Amniotic epithelial cell (primary cell): ENCODE results near the gene F2RL3.
"Not testable (repeated sequence)": the region's sequence is repeated elsewhere in the genome, so short reads cannot be mapped to it uniquely, and the experiment has no call there.

Experiments
- DNase-seq: peaks from one replicate; pipeline ENCODE4 v3.0.0-alpha.2; 2010; ENCODE audit warnings: low read depth

F2RL3 gene

DNA sequence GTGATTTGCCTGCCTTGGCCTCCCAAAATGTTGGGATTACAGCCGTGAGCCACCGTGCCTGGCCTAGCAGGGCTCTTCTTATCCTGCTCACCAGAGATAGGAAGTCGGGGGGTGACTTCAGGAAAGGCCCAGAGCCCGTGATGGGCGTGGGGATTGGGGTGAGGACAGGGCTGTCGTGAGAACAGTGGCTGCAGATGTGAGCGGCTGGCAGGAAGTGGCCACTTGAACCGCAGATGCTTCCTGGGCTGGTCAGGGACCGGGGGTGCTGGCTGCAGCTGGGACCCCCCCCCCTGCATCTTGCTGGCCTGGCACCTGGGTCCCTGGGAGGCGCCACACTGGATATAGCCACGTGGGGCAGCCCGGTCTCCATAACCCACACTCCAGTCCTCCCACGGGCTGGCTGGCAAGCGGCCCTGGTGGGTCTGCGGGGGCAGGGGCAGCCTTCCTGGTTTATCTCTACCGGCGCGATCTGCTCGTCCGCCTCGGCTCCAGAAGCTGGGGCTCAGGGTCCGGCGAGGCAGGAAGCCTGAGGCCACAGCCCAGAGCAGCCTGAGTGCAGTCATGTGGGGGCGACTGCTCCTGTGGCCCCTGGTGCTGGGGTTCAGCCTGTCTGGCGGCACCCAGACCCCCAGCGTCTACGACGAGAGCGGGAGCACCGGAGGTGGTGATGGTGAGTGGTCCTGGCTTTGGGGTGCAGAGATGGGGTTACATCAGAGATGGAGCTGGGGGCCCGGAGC is at the start of gene F2RL3:
TSS of gene F2RL3 (plus strand) at position 371 of the 737 bp plus-strand sequence. CDS start at position 562, 191 bp downstream.
- peak; percentile 67 for DNase-seq

DNA sequence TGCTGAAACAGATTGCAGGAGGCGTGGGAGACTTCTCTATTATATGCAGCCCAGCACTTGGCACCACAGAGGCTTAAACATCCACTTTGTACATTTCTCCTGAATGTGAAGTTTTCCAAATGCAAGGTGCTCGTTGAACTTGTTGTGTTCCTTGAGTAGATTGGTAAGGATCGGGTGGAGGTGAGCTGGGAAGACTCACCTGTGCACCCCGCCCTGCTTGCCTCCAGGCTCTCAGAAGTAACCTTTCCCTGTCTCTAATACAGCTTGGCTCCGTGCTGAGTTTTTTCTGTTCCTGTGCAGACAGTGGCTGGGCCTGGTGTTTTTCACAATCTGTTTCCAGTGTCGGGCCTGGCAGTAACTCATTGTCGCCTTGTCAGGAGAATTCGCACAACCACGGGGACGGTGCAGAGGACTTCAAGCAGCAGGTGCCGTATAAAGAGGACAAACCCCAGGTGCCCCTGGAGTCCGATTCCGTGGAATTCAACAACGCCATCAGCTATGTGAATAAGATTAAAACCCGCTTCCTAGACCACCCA is 47.3 kb upstream of the F2RL3 start:
- DNase-seq, result no peak

DNA sequence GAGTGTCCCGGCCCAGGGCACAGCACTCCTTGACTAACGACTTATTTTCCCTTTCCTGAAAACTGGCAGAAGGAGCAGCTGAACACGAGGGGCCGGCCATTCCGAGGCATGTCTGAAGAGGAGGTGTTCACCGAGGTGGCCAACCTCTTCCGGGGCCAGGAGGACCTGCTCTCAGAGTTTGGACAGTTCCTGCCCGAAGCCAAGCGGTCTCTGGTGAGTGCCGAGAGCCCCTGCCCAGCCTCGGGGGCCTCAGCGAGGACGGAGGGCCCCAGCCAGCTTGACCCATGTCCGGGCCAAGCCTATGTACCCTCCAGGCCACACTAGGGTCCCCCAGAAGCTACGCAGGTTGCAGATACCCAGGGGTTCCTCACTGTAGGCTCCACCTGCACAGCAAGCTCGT is 41.9 kb upstream of the F2RL3 start:
- no peak for DNase-seq

DNA sequence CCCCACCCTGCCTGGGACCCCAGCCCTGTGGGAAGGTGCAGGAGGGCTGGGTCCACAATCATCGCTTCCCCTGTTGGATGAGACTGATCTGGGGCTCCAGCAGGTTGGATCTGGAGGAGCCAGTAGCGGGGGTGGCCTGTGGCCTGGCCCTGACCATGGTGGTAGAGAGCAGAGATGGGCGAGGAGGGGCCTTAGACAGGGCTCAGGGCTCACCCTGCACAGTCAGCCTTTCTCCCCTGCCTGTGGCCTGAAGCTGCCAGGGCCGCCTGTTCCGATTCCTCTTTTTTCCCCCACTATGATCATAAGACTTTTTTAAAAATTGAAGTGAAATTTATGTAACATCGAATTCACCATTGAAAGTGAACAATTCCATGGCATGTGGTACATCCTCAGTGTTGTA is 41.4 kb upstream of the F2RL3 start:
- no peak for DNase-seq

DNA sequence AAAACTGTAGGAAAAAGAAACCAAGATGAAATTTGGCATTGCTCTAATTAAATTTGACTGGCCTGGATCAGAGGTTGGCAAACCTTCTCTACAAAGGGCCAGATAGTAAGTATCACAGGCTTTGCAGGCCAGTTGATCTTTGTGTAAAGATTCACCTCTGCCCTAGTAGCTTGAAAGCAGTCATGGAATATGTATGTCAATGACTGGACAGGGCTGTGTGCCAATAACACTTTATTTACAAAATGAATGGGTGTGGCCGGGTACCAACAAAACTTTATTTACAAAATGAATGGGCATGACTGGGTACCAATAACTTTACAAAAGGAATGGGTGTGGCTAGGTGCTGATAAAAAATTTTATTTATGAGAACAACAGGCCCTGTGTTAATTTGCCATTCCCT is 39.6 kb upstream of the F2RL3 start:
- peak; percentile 37 for DNase-seq

DNA sequence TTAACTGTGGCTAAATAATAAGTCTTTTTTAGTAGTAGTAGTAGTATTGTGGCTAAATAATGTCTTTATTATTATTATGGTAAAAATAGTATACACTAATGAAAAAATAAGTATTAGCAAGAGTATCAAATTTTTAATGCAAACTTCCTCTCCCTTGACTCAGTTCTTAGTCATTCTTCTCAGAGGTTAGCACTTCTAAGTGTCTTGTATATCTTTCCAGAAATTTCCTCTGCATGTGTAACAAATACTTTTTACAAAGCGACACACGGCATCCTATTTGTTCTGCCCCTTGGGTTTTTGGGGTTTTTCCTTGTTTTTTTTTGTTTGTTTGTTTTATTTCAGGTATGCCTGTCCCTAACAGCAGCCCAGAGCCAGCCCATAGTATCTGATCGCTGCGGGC is 38.7 kb upstream of the F2RL3 start:
- DNase-seq, result no peak

DNA sequence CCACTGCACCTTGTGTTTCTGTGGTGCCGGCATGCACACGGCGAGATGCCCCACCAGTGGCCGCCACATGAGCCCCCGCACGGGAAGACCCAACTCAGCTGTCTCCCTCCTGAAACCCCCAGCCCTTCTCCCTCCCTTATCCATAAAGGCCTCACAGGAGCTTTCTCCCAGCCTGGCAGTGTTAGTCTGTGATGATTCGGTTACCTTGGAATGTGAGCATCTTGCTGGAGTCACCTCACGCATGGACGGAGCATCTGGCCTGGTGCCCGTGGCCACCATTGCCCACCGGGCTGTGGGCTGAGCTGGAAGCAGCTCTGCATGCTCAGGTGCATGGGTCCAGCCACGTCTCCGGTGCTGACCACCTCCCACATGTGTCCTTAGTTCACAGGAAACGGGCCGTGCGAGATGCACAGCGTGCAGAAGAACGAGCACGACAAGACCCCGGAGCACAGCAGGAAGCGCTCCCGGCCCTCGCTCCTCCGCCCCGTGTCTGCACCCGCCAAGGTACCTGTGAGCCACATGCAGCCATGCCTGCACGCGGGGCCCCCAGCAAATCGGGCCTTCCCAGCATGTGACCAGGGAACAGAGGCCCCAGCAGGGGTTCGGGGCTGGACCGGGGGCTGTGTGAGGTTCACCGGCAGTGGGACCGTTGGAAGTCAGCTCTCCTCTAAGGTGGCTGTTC is 37.6 kb upstream of the F2RL3 start:
- DNase-seq, result no peak

DNA sequence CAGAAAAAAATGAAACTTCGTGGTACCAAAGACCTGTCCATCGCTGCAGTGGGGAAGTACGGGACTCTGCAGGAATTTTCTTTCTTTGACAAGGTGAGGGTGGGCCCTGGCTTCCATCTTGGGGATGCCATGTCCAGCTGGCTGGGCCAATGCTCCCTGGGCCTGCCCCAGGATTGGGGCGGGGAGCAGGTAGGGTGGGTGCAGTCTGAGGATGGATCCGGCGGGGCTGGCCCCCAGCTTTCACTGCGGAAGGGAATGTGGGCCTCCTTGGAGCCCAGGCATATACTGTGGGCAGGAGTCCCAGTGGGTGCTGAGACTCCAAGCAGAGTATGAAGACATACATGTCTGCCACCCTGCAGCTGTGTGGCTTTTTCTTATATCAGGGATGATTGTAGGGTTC is 35.7 kb upstream of the F2RL3 start:
- DNase-seq, result no peak

DNA sequence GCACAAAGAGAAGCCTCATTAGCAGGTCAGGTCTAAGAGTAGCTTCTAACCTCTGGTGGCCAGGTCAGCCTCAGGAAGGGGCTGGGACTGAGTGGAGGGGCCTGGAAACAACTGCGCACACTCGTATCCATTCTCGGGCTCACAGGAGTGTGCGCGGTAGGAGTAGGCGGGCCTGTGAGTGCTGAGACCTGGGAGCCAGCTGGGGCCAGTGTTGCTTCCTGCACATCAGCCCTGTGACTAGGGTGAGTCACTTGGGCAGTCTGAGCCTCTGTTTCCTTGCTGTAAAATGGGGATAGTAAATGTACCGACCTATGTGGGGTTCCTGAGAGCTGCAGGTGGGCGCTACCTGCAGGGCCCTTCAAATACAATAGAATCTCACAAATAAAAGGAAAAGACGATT is 32.7 kb upstream of the F2RL3 start:
- no peak for DNase-seq

DNA sequence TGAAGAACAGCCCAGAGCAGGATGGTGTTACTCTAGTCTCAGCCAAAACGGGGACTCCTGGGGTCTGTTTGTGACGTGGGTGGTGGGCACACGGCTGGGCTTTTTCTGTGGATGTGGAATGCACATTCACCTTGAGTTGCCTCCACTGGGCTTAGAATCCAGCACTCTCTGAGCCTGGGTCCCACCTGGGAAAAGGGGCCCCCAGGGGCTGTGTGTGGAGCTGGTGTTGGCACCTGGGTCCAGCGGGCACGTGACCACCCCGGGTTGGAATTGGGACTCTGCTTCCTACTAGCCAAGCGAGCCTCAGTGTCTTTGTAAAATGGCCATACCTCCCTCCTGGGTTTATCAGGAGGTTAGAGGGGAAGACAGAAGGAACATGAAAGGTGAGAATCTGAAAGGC is 29.2 kb upstream of the F2RL3 start:
- no peak for DNase-seq

DNA sequence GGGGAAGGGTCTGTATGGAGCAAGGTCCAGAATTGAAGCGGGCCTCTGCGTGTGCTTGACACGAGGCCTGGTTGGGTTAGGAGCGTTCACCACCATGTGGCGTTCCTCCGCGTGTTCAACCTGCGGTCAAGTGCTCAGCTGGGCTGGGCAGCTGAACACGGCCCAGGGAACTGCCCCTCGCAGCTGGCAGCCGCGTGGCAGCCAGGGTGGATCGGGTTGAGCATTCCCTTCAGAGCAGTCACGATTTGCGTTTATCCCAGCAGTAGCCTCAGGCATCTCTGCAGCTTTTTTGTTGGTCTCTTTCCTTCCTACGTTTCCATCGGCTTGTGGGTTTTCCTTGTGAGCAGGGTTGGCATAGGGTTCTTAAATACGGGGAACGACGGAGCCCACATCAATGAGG is 28.7 kb upstream of the F2RL3 start:
- DNase-seq, result no peak

DNA sequence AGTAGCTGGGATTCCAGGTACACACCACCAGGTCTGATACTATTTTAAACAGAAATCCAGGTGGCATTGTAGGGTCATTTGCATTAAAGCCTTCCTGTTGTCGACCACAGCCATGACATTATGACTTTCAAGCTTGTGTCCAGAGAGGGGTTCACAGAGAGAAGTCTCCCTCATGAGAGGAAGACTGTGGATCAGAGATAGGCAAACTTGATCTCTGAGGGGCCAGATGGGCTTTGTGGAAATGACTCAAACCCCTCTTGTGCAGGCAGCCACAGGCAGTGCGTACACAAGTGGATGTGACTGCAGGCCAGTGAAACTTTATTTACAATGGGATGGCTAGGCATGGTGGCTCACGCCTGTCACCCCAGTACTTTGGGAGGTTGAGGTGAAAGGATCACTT is 27.8 kb upstream of the F2RL3 start:
- no peak for DNase-seq

DNA sequence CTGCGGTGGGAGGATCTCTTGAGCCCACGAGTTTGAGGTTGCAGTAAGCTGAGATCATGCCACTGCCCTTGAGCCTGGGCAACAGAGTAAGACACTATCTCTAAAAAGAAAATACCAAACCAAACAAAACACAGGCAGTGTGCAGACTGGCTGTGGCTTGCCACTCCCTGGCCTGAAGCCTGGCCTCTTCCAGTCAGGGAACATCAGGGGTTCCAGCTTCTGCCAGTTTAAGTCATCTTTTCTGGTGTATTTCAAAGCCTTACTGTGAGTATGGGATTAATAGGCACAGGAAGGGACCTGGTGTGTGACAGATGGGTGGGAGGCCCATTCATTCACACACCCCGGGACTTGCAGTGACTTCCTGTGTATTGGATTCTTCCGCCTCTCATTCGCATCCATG is 27.0 kb upstream of the F2RL3 start:
- peak; percentile 8 for DNase-seq

DNA sequence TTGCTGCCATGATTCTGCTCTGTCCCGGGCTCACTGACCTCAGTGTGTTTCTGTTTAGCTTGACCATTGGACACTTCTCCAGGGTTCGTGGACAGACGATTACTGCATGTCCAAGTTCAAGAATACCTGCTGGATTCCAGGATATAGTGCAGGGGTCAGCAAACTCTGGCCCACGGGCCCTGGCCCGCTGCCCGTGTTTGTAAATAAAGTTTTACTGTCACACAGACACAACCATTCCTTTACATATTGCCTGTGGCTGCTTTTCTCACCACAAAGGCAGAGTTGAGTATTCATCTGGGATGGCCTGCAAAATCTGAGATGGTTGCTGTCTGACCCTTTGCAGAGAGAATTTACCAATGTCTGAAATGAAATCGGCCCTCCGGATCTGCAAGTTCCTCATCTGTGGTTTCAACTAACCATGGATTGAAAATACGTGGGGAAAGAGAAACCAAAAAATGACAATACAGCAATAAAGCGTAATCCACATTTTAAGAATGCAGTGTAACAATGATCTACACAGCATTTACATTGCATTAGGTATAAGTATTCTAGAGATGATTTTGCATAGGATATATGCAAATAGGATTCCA is 25.9 kb upstream of the F2RL3 start:
- no peak for DNase-seq

DNA sequence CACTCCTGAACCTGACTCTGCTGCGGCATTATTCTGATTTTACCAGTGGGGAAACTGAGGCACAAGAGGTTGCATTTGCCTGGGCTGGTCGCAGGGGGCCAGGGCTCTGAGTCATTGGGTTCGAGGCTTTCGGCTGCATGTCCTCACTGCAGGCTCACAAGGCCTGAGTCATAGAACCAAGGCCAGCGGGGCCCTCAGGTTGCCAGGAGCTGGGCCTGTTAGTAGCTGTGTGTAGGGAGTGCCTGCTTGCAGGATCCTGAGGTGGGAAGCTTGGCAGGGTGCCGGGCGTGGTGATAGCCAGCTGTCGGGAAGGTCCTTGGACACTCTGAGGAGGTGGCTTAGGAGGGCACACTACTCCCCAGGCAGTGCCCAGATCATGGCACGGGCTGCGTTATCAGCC is 21.6 kb upstream of the F2RL3 start:
- peak; percentile 61 for DNase-seq

DNA sequence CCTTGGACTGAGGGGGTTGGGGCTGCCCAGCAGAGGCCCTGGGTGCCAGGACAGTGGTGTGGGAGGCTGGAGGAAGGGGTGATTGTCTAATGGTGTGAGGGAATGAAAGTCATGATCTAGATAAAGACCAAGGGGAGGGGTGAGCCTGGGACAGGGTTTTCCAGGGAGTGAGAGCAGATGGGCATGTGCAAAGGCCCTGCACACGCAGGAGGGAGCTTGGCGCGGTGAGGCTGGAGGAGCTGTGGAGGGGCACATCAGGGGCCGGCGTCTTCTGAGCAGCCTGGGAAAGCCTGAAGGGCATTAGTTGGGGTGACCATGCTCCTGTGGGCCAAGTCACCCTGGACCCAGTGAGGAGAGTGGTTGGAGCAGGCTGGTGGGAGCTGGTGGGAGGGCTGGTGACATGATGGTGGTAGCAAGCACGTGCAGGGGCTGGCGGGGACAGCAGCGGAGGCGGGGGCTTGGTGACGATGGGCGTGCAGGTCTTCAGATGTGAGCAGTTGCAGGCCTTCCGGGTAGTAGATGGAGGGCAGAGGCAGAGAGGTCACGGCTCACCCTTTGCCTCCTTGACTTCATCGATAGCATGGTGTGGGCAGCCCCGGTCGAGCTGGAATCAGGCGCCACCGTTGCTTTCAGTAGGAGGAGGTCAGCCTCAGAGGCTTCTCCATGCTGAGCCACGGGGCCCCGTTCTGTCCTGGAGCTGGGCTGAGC is 20.2 kb upstream of the F2RL3 start:
- DNase-seq, result no peak

DNA sequence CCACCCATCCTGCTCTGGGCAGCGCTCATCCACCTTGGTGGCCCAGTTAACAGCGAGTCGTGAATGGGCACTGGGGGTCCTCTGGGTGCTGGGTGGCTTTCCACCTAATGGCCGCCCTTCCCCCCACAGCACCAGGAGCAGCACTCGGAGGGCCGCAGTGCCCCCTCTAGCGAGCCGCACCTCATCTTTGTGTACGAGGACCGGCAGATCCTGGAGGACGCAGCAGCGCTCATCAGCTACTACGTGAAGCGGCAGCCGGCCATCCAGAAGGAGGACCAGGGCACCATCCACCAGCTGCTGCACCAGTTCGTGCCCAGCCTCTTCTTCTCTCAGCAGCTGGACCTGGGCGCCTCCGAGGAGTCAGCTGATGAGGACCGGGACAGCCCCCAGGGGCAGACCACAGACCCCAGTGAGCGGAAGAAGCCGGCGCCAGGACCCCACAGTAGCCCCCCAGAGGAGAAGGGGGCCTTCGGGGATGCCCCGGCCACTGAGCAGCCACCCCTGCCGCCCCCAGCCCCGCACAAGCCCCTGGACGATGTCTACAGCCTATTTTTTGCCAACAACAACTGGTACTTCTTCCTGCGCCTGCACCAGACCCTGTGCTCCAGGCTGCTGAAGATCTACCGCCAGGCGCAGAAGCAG is 19.3 kb upstream of the F2RL3 start:
- DNase-seq, result no peak

DNA sequence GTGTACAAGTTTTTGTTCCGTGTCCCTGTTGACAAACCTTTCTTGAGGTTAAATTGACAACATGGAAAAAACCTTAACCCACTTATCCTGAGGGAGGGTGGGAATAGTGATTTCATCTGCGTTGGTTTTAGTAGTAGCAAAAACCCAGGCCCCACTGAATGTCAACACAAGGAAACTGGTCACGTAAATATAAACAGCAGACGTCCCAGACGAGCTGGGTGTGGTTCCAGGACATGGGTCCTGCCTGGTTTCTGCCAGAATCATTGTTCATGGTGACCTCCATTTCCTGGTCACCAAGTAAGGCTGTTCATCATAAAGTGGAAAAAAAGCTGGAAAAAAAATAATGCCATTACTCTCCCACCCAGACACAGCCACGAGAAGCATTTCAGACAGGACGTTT is 16.9 kb upstream of the F2RL3 start:
- no peak for DNase-seq

DNA sequence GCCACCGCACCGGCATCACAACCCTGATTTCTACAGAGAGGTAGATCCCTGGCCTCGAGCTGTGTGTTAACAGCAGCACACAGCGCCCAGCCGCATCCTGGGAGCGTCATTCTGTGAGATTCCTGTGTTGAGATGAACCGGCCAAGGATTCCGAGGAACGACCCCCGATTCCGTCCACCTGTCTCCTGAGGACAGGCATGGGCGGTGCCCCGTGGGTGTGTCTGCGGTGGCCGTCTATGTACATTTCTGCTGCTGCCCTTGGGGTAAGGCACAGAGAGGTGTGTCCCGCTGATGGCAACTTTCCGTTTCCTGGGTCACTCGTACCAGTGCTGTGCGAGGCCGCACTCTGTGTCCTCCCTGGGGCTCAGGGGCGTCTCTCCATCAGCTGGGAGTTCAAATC is 16.1 kb upstream of the F2RL3 start:
- DNase-seq, result no peak

DNA sequence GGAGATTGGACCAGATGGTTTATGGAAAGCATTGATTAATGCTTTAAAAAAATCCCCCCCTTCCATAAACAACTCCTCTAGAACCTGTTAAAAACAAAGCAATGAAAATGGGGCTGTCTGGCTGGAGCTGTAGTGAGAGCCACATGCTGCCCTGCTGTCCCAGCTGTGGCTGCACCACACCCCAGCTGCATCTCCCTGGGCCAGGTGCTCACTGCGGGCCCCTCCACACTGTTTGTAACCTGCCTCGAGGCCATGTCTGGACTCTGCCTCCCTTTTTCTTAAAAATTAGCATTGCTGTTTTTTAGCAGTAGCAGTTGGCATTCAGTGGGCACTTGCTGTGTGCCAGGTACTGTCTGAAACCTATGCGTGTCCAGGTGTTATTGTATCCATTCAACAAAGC is 15.2 kb upstream of the F2RL3 start:
- no peak for DNase-seq

DNA sequence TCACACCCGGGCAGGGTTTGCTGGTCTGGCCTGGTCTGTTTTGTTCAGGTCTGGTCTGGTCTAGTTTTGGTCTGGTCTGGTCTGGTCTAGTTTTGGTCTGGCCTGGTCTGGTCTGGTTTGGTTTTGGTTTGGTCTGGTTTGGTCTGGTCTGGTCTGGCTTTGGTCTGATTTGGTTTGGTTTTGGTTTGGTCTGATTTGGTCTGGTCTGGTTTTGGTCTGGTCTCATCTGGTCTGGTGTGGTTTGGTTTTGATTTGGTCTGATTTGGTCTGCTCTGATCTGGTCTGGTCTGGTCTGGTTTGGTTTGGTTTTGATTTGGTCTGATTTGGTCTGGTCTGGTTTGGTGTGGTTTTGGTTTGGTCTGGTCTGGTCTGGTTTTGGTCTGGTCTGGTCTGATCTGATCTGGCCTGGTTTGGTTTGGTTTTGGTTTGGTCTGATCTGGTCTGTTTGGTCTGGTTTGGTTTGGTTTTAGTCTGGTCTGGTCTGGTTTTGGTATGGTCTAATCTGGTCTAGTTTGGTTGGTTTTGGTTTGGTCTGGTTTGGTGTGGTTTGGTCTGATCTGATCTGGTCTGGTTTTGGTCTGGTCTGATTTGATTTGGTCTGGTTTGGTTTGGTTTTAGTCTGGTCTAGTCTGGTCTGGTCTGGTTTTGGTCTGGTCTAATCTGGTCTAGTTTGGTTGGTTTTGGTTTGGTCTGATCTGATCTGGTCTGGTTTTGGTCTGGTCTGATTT is 14.4 kb upstream of the F2RL3 start:
- no peak for DNase-seq

DNA sequence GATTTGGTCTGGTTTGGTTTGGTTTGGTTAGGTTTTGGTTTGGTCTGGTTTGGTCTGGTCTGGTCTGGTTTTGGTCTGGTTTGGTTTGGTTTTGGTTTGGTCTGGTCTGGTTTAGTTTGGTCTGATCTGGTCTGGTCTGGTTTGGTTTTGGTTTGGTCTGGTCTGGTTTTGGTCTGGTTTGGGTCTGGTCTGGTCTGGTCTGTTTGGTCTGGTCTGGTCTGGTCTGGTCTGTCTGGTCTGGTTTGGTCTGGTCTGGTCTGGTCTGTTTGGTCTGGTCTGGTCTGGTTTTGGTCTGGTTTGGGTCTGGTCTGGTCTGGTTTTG is 13.9 kb upstream of the F2RL3 start:
- DNase-seq, result not testable (repeated sequence)
